ENCODE data around the gene TSPOAP1.

- no peak for TF ChIP-seq CTCF (IDR thresholded peaks at IDR 0.05)
- no peak for TF ChIP-seq POLR2AphosphoS5 (IDR thresholded peaks at IDR 0.05; ENCODE audit: insufficient read depth in 1 of 2, low read depth in 1 of 2)
- TF ChIP-seq POLR2A (IDR thresholded peaks at IDR 0.05): no peak
Observed at GRCh38 chr17:58334256-58334655, 5.7 kb upstream of the TSPOAP1 start.
